Peyer's patch (tissue), 4 donors: ENCODE results near the gene ADAM30.

Experiments used
- CTCF ChIP-seq, 6 experiments: fragments of 450-650 bp in 4 of 6; fragments of 200-600 bp in 2 of 6; sonication (generic) in 1 of 6; IDR thresholded peaks; one replicate each; pipeline ENCODE4 v1.5.1; 2017 to 2019; ENCODE audit warnings: antibody characterized with exemption in 6 of 6, mild to moderate bottlenecking in 3 of 6, moderate library complexity in 1 of 6
- POLR2A ChIP-seq, 2 donors: fragments of 450-650 bp; IDR thresholded peaks; one replicate each; pipeline ENCODE4 v1.5.1; 2017; ENCODE audit warnings: antibody characterized with exemption in 2 of 2, mild to moderate bottlenecking in 2 of 2, moderate library complexity in 2 of 2

- TF ChIP-seq CTCF (IDR thresholded peaks at IDR 0.05) (no peak), POLR2A (IDR thresholded peaks at IDR 0.05) (no peak)
Measured at GRCh38 chr1:119865627-119866026, 30.7 kb downstream of the ADAM30 start.
